HG03439 (cell line): Measurements from ENCODE around the gene CADPS.

Experiments used
- ATAC-seq: cut with Tn5 transposase; IDR thresholded peaks from one replicate; pipeline ENCODE4 v1.9.1; 2021; ENCODE audit warnings: mild to moderate bottlenecking, moderate library complexity; ENCODE audit not compliant: unreplicated experiment

Gene CADPS

DNA sequence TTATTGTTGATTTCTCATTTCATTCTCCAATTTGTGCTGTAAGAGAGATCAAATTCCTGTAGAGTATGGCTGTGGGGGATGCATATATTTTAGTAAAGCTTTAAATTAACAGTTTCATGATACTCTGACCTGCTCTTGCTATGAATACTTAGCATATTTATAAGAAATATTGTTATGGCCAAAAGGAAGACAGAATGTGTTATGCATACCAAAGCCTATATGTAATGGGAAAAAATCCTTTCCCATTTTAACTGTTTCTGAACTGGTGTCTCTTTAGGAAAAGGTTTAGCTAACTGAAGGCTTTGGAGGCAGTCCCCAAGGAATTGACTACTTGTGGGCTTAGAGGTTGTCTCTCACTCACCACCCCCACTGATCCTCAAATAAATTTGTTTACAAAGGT is 59.2 kb downstream of the CADPS start:
- ATAC-seq = no peak

DNA sequence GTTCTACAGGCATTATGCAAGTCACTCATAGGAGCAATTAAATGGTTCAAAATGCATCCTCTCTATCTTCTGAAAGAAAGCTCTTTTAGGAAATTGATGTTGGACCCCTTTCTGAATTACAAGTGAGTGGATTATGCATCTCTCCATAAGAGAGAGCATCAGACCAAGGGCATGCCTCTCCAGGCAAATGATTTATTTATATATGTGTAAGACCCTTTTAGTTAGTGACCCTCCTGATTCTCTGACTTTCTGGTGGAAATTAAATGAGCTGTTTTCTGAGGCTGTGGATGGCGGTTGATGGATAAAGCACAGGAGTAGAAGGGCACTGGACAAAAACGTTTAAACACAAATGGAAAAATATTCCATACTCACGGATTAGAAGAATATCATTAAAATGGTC is 62.6 kb downstream of the CADPS start:
- ATAC-seq = no peak

DNA sequence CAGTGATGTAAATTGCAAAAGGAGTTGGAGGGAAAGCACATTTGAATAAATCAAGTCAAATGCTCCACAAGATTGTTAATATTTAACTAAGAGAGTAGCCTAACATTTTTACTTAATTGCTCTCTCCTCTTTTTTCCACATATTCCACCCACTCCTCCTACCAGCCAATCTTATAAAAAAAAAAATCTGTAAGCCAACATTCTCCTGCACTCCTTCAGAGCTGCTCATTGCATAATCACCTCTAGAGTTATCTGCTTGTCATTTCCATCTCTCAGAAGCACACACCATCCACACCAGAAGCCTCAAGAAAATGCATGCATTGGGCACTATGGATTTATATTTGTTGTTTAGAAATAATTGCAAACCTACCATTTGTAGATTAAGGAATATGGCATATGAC is 64.1 kb downstream of the CADPS start:
- ATAC-seq = no peak

DNA sequence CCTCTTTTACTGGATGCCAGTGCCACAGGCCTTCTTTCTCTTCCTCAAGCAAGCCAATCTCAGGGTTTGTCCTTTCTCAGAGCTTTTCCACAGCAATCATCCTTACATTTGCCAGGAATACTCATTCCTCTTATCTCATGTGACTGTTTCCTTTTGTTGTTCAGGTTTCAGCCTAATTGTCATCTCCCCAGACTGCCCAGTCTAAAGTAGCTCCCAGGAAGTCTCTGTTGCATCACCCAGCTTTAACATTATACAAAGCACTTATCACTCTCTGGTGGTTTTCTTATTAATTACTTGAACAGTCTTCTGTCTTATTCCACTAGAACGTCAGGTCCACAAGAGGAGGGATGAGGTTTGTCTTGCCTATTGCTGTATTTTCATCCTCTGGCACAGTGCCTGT is 65.8 kb downstream of the CADPS start:
- no peak for ATAC-seq

DNA sequence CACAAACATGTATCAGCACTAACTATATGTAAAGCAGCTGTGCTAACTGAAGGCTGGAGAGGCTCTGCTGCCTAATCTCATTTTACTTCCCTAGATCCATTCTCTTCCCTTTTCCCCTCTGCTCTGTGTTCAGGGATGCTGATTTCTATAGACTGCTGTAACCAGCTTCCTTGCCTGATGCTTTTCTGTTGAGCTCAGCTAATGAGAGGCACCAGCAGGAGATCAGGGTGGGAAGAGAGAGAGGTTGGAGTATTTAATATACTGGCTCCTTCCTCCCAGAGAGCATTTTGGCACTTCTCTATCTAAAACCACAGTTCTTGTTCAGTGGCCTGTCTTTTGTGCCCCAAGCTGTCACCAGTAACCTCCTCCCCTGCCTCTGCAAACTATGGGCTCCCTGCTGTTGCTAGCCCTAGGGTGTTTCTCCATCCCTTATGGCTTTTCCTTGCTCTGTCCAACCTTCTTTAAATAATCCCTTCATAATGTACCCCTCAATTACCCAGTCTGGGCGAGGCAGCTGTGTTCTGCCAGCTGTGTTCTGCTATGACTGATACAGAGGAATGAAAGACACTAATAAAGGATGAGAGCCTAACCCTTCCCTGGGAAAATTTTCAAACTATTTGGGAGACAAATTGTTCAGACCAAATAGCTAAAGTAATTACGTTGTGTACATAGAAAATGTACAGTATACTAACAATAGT is 69.5 kb downstream of the CADPS start:
- ATAC-seq = no peak

DNA sequence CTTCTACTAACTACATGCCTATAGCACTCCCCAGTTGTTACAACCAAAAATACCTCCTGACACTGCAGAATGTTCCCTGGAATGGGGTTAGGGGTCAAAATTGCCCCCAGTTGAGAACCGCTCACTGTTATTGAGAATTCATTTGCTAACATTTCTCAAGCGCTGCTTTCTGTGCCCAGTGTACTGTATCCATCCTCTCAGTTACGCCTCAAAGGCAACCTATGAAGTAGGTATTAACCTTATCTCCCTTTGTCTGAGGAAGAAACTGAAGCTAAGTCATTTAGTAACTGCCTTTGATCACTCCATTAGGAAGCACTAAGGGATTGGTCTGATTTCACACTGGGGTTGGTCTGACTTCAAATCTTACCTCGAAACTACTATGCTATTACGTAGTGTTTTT is 70.1 kb downstream of the CADPS start:
- no peak for ATAC-seq

DNA sequence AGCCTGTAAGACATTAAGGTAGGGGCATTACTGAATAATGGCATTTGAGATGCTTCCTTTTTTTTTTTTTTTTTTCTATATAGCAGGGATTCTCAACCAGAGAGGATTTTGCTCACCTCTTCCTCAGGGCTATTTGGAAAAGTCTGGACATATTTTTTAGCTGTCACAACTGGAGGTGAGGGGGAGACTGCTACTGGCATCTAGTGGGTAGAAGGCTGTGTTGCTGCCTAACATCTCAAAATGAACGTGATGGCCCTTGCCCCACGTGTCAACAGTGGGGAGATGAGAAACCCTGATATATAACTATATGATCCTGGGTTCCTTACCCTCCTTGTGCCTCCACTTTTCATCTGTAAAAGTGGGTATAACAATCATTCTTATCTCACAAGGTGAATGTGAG is 71.9 kb downstream of the CADPS start:
- ATAC-seq = no peak

DNA sequence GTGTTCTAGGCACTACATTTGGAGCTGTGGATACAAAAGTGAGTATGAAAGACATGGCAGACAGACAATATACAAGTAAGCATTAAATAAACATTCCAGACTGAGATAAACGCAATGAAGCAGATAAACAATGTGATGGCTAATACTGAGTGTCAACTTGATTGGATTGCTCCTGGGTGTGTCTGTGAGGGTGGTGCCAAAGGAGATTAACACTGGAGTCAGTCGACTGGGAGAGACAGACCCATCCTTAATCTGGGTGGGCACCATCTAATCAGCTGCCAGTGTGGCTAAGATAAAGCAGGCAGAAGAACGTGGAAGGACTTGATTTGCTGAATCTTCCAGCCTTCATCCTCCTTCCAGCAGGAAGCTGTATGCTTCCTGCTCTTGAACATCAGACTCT is 77.2 kb downstream of the CADPS start:
- no peak for ATAC-seq

DNA sequence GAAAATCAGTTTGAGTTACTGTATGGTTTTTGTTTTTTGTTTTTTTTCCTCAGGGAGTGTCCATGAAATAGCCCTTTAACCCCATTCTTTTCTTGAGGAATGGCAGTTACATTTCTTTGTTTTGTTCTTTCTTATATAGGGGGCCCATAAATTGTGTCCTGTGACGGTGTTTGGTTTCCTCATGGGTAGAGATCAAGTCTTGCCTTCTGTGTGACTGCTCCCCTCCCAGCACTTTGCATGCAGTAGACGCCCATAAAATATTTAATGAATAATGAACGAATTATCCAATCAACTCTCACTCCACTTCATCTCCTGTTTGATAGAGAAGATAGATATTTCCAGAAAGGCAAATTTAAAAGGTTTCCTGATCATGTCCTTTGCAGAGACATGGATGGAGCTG is 78.1 kb downstream of the CADPS start:
- ATAC-seq = no peak

DNA sequence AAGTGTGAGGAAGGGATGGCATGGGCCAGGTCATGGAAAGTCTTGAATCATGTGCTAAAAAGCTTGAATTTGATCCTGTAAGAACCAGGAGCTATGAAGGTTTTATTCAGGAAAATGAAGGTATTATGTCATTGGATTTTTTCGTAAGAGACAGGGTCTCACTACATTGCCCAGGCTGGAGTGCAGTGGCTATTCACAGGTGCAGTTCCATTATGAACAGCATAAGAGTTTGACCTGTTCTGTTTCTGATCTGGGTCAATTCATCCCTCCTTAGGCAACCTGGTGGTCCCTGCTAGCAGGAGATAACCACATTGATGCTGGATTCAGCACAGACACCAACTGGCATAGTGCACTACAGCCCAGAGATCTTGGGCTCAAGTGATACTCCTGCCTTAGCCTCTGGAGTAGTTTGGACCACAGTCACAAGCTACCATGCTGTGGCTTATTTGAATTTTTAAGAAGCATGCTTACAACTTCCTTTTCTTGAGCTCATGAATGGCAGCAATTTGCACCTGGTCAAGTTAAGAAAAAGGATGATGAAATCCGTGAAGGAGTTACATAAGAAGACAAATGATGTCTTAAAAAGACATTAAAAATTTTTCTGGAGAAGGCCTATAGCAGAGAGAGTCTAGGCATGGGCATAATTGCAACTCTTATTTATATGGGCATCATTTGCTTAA is 79.1 kb downstream of the CADPS start:
- ATAC-seq = no peak

DNA sequence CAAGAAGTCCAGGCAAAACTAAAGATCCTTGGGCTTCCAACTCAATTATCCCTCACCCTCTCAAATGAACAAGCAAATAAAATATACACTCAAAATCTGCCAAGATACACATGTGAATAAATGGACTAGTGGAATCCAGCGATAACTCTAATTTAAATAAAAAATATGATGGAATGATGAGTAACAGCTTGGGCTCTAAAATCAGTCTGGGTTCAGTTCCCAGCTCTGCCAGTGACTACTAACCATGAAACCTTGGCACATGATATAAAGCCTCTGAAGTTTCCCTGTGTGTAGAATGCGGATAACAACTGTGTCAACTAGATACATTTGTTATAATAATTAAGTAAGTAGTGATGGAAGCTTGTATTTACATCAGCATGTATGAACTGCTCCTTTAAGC is 81.3 kb downstream of the CADPS start:
- no peak for ATAC-seq

DNA sequence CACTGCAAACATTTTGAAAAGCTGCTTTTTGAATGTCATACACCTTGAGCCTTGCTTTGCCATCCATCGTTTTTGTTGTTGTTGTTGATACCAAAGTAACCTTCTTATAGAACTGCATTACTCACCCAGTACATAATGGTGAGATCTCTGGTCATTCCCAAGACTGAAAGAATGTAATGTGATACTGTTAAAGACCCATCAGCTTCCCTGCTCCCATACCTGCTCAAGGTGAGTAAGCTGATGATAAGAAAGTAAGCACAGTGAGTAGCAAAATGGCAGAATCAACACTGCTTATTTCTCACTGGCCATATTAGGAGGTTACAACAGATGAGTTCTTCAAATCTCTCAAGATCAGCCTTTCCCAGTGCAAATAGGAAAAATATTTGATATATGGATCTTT is 89.8 kb downstream of the CADPS start:
- ATAC-seq = no peak

DNA sequence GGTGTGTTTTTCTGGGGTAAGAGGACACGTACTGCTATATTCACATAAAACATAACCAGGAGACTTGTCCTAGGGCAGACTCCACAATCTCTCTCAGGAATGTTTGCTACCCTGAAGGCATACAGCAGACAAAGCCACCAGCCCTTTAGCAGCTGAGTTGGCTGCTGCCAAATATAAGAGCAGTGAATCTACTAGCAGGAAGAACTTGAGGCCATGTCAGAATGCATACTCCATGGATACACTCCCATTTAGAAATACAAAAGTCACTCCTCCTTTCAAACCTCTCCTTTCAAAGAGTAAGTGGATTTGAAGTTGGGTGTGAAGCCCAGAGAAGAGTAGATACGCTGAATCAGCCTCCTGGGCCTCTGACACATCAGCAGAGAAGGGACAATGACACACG is 94.1 kb downstream of the CADPS start:
- ATAC-seq = no peak

DNA sequence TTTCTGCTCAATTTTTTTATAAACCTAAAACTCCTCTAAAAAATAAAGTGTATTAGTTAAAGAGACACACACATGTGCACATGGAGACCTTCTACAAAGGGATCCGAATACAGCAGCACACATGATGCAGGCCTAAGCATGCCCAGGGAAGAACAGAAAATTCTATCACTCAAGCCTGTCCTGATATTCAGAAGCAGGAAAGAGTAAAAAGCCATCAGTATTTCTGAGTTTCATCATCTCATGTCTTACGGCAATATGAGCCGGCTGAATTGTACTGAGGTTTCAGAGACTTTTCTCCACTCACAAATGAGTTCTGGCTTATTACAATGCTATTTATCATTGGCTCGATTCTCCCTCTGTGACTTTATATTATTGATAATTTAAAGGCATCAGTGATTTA is 97.5 kb downstream of the CADPS start:
- ATAC-seq = no peak

DNA sequence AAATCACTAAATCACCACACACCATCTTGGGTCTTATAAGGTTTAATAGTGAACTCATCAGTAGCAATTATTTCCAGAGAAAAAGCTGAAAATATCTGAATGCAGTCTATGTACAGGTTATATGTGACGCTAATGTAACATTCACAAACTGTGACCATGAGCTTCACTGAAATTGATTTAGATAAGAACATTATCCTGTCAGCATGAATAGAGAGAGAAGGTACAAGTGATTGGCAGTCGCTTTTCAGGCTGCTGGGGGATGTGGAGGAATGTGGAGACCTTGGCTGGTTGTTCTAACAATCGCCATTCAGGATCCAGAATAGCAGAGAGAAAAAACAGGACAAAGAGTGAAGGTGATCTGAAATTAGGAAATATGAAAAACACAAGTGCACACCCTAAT is 98.1 kb downstream of the CADPS start:
- ATAC-seq = no peak

DNA sequence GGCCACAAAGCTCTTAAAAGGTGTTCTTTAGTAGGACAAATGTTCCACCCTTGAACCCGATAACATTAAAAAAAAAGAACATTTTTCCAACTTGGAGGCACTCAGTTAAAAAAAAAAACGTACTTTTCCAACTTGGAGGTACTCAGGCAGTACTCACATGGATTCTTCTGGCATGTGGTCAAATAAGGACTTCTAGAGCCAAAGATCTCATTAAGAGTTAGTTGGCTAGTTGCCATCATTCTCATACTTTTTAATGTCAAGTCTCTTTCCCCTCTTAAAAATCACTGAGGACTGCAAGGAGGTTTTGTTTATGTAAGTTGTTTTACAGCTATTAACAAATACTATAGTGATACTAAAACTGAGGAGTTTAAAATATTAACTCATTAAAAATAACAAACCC is 101.0 kb downstream of the CADPS start:
- no peak for ATAC-seq

DNA sequence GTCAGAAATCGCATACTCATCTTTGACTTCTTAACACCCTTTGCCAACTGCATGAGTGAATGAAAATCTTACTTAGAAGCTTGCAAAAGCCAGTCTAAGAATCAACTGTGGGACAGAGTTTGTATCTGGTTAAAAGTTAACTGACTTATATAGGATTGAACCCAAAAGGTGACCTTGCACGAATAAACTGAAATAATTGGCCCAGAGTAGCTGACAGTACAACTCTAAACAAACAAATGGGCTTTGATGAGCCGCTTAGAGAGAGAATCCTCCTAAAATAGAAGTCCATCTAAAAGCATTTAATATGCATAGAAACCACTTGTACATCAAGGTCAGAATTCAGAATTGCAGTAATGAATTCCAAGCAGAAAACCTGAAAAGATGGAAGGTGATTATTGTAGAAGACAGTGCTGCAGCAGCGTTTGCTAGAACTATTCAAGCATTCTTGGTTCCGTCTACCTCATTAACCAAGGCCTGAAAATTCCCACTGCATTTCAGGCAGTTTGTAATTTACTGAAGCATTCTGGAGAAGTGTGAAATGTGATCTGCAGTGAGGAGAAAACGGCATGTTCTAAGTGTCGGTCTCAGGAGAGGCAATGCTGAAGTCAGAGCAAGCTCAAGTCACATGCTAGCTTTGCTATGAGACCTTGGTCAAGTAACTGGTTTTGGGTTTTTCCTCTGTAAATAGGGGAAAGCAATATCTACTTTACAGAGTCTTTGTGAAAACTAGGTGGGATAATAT is 103.7 kb downstream of the CADPS start:
- ATAC-seq = no peak

DNA sequence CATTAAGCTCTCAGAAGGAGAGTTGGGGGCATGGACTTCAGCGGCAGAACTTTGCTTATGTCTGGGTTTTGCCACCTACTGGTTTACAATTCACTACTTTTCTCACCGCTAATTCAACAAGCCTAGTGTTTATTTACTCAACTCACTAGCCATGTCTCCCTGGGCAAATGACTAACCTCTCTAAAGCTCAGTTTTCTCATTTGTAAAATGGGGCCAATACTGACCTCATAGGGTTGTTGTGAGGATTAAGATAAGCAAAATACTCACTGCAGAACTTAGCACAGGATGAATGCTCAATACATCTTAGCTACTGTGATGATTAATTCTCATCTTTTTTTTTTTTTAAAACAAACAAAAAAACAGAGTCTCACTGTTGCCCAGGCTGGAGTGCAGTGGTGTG is 106.3 kb downstream of the CADPS start:
- ATAC-seq = no peak

DNA sequence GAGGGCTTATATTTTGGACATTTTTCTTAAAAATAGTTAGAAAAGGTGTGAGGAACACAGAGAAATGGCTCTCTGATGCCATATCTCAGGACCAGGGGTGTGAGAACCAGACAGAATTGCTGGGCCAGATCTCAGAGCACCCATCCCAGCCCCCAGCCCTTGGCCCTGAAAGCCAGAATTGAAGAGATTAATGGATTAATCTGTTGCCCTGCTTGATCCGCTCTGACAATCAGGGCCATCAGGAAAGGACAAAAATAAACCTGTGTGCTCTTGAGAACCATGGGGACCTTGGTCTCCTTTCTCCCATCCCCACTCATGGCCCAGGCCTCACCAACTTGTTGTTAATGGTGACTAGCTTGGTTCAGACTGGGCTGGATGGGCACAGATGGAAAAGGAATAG is 113.5 kb downstream of the CADPS start:
- ATAC-seq = no peak

DNA sequence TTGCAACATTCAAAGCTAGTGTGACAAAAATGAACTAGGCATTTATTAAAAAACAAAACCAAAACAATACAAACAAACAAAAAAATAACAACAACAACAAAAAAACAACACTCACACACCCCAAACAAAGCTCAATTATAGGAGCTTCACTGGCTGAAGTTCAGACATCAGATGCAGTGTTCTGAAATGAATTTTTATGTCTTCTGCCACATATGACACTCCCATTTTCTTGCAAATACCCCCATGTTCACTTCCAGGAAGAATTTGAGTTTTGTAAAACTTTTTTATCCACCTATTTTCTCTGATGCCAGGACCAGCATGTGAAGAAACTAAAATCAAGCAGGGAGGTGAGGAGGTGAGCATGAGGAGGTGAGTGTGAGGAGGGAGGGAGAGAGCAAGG is 113.9 kb downstream of the CADPS start:
- ATAC-seq = no peak

DNA sequence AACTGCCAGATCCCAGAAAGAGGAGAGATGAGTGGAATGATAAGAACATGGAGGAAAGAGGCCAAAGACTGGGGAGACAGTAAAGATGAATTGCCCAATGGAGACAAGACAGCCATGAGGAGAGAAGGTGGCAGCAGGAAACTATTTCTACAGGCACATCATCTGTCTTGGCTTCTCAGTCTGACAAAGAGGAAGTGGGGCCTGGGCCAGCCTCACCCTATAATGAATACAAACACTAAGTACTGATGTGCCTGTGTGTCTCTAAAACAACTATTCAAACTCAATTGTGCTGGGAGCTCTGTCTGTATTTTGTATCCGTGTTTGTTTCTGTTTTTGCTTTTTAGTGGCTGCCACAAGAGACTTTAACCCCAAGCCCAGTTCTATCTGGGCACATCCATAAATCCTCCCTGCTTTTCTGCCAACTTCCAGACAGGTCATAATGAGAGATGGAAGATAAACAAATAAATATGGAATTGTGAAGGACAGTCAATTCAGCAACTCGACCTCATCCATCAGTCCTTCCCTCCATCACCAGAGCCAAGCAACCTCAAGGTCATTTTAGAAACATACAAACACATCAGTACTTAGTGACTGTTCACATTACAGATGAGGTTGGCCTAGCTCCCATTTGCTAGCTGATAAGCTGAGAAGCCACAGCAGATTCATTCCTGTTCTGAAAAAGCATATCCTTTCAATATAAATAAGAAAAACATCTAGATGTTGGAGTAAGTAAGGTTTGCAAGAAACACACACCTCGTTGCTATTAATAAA is 116.7 kb downstream of the CADPS start:
- no peak for ATAC-seq

DNA sequence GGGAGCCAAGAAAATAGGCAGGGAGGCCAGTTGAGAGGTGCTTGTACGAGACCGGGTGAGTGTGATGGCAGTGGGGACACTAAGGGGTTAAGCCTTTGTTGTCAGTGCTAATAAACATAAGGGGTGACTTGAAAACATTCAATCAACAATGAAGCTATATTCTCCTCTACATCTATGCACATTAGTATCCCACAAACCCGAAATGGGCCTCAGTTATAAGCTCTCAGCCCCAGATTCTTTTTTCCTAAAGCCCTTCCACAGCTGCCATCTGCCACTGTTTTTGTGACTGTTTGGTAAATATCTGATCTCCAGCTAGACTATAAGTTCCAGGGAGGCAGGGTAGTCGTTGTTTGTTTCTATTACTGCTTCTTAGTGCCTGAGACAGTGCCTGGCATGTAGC is 118.2 kb downstream of the CADPS start:
- no peak for ATAC-seq
